ENCODE measurements around the gene UBE2F.
"Not testable (repeated sequence)": the region's sequence is repeated elsewhere in the genome, so short reads cannot be mapped to it uniquely, and the experiment has no call there.

UBE2F gene

DNA sequence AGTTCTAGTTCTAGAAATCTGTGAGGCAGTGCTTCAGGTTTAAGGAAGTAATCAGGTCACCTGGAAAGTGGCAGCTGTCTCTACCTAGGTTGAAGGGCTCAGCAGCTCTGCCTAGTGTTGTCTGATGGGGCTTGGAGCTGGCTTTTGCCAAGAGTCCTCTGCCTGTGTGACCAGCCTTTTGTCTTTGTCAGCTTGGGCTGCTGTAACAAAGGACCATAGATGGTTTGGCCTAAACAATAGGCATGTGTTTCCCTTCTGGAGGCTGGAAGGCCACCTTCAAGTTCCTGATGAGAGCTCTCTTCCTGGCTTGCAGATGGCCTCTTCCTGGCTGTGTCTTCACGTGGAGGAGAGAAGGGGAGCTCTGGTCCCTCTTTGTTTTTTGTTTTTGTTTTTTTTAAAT, 13.3 kb downstream of the UBE2F start:
- no peak for DNase-seq (ENCODE audit: insufficient read length, low spot score)
- no peak for FAIRE-seq
- TF ChIP-seq POLR2A (IDR thresholded peaks at IDR 0.05; ENCODE audit: low read depth, low read length): no peak

DNA sequence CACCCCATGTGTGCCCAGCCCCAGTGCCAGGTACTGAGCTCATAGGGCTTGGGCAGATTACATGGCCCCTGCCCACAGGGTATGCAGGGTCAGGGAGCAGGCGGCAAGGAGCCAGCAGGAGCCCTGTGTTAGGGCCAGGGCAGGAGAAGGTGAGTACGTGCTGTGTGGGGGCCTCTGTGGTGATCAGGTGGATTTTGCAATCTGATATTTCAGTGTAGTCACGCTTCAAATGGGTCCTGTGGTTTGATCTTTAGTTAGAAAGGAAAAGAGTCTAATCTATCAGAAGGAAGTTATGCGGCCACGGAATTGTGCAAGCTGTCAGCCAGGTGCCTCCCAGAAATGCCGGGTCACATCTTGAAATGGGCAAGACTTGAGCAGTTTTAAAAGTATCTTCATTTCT, 13.9 kb downstream of the UBE2F start:
- TF ChIP-seq POLR2A (IDR thresholded peaks at IDR 0.05; ENCODE audit: low read depth, low read length): no peak
- FAIRE-seq: no peak
- no peak for DNase-seq (ENCODE audit: insufficient read length, low spot score)

DNA sequence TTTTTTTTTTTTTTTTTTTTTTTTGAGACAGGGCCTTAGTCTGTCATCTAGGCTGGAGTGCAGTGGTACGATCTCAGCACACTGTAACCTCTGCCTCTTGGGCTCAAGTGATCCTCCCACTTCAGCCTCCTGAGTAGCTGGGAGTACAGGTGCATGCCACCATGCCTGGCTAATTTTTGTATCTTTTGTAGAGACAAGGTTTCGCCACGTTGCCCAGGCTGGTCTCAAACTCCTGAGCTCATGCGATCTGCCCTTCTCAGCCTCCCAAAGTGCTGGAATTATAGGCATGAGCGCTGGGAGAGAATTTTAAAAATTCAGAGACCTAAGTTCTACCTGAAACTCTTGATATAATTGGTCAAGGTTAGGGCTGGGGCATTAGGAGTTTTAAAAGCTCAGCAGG, 14.8 kb downstream of the UBE2F start:
- DNase-seq (ENCODE audit: insufficient read length, low spot score); FAIRE-seq: not testable (repeated sequence)

DNA sequence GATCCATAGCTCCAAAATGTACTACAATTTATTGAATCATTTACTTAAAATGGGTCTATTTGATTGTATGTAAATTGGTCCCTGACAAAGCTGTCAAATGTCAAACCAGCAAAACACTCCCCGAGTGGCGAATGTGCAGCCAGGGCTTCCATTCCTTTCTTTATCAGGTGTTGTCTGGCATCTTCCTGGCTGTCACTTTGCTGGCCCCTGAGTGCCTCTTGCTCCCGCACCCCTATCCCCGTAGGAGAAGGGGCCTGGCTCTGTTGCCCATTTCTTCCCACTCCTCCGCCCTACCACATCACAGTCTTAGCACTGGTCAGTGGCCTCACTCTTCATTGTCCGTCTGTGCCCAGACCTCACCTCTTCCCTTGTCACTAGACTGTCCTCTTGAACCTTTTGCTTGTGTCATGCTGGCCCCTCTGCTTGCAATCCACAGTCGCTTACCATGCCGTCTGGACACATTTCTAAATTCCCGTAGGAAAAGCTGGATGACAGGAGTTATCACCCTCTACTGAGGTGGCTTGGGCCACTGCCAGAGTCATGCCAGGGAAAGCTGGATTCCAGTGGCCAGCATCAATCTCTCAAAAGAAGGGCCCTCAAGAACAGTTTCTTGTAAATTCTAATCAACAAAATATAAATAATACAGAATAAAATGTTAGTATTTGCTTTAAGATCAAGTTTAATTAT, 15.4 kb downstream of the UBE2F start:
- no peak for TF ChIP-seq POLR2A (IDR thresholded peaks at IDR 0.05; ENCODE audit: low read depth, low read length)
- no peak for FAIRE-seq

DNA sequence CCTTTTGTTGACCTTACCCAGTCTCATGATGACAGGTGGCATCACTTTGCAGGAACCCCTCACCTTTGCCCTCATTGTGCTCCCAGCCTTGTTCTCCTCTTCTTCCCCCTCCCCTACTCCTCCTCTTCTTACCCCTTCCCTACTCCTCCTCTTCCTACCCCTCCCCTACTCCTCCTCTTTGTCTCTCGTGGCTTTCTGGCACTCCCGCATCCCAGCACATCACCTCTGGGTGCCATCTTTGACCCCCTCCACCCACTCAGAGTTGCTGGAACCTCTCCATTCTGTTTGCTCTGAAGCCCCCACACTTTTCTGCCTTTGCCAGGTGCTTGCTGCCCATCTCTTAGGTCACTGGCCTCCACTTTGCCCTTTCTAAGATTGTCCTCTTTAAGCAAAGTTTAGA, 17.1 kb downstream of the UBE2F start:
- DNase-seq (ENCODE audit: insufficient read length, low spot score) (no peak), FAIRE-seq (no peak)
- TF ChIP-seq POLR2A (IDR thresholded peaks at IDR 0.05; ENCODE audit: low read depth, low read length): no peak

More for the DNA sequence above, 15.4 kb downstream of the UBE2F start:
- no peak for DNase-seq (ENCODE audit: insufficient read length, low spot score)

DNA sequence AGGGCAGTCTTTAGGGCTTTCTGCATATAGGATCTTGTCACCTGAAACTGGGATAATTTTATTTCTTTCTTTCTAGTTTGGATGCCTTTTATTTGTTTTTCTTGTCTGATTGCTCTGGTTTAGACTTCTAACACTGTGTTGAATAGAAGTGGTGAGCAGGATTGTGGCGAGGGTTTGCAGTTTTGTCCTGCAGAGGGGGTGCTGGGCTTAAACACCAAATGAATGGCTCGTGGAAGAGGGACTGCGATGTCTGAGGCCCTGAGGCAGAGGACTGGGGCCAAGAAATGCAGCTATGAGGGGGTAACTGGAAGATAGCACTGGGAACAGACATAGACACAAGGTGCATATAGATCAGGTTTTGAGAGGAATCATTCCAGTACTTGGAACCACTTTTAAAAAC, 20.5 kb downstream of the UBE2F start:
- TF ChIP-seq POLR2A (IDR thresholded peaks at IDR 0.05; ENCODE audit: low read depth, low read length): no peak
- no peak for FAIRE-seq
- no peak for DNase-seq (ENCODE audit: insufficient read length, low spot score)

DNA sequence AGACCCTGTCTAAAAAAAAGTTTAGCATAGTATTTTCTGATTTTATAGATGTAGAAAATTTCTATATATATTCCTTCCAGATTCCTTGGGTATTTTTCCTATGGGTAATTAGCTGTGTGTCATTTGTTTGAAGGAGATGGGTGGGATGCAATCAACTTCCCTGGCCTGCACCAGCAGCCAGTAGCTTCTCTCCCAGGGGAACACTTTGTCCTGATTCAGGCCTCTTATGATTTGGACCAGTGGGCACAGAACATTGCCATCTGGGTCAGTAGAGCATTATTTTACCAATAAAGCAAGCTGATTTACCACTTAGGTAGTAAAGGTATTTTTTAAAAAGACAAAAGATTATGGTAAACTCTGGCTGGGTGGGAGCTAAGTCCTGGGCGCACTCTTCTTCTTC, 26.9 kb downstream of the UBE2F start:
- DNase-seq (ENCODE audit: insufficient read length, low spot score): no peak
- TF ChIP-seq POLR2A (IDR thresholded peaks at IDR 0.05; ENCODE audit: low read depth, low read length): no peak
- no peak for FAIRE-seq

DNA sequence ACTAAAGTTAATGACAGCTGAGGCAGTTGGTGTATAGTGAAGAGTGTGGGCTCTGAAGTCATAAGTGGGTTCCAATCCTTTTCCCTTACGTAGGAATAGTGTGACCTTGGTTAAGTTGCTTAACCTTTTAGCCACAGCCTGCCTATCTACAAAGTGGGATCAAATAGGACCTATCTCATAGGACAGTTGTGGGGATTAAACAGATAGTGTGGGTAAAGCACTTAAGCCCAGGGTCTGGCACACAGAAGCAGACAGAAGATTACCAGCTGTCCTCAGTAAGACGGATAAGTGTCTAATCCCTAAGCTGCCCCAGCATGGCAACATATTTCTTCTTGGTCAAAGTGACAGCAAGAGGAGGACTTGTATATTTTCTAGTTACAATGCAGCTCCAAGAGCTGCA, 28.2 kb downstream of the UBE2F start:
- no peak for DNase-seq (ENCODE audit: insufficient read length, low spot score)
- no peak for TF ChIP-seq POLR2A (IDR thresholded peaks at IDR 0.05; ENCODE audit: low read depth, low read length)
- FAIRE-seq: no peak

DNA sequence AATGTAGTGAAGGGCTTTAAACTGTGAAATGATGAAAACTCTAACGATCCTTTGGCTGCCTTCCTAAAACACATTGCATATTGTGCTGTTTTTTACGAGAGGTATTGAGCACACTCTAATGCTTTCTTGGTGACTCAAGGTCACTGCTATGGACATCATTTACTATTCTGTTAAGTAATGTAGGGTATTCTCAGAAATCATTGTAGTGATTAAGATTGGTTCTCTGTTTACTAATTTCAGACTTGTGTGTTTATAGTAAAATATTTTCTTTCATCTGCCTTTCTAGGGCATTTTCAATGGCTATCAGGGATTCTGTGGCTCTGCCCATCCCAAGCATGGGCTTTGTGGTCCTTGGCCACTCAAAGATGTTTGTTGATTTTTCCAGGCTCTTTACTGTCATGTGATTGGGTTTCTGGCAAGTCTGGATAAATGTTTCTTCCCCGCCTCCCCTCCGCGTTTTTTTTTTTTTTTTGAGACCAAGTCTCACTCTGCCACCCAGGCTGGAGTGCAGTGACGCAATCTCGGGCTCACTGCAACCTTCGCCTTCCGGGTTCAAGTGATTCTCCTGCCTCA, 29.3 kb downstream of the UBE2F start:
- TF ChIP-seq POLR2A (IDR thresholded peaks at IDR 0.05; ENCODE audit: low read depth, low read length): no peak
- FAIRE-seq: peak; percentile 95
- no peak for DNase-seq (ENCODE audit: insufficient read length, low spot score)

DNA sequence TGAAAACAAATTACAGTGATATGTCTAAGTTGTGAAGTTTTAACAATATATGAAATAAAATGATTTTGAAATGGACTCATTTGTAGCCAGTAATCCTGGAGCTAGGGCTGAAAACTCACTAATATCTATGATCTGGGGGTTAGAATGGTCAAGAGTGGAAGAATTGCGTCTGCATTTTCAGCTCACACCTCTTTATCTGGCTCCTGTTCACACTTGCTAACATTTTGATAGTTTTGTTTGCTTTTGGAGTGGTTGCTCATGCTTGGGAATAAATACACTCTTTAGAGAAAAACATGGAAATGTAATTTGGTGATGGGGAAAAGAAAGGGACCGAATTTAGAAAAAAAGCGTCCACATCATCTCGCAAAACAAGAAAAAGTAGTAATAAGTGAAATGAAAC, 30.7 kb downstream of the UBE2F start:
- DNase-seq (ENCODE audit: insufficient read length, low spot score) (no peak), FAIRE-seq (no peak)
- TF ChIP-seq POLR2A (IDR thresholded peaks at IDR 0.05; ENCODE audit: low read depth, low read length): no peak

DNA sequence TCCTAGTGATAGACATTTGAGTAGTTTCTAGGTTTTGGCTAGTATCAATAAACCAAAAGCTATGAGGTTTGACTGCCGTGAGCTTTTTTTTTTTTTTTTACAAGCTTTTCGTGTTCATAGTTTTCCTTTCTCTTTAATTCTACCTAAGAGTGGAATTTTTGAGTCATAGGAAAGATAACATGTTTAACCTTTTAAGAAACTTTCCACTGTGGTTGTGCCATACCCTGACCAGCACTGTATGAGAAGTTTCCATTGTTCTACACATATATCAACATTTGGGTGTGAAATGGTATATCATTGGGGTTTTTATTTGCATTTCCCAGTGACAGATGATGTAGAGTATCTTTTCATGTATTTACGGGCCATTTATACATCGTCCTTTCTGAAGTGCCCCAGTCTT, 31.7 kb downstream of the UBE2F start:
- FAIRE-seq (no peak), DNase-seq (ENCODE audit: insufficient read length, low spot score) (no peak)
- no peak for TF ChIP-seq POLR2A (IDR thresholded peaks at IDR 0.05; ENCODE audit: low read depth, low read length)

DNA sequence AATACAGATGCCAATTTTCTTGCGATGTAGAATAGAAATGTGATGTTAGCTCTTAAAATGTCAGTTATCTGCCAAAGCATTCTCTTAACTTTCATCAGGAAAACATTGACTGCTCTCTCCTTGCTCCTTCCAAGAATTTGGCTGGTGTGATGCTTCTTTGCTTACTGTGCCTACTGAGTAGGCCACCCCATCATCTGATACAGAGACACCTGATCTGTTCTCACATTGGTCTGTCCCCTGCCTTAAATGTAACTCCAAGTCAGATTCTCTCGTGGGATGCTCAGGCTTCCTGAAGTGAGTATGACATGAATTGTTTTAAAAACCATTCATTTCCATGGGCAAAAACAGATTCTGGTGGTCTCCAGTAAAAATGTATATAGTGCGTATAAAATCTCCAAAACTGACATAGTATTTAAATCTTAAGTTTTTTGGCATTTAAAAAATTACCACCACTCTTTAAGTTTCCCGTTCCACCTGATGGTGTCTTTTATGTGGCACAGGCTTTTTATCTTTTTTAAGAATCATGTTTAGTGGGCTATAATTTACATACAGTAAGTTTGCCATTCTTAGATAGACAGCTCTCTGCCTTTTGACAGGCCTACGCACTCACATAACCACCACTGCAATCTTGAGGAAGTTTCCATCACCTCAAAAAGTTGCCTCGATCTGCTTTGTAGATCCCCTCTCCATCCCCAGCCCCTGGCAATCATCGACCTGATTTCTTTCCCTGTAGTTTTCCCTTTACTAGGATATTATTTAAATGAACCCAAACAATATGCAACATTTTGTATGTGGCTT, 36.6 kb downstream of the UBE2F start:
- DNase-seq (ENCODE audit: insufficient read length, low spot score) (no peak), FAIRE-seq (no peak)
- no peak for TF ChIP-seq POLR2A (IDR thresholded peaks at IDR 0.05; ENCODE audit: low read depth, low read length)

DNA sequence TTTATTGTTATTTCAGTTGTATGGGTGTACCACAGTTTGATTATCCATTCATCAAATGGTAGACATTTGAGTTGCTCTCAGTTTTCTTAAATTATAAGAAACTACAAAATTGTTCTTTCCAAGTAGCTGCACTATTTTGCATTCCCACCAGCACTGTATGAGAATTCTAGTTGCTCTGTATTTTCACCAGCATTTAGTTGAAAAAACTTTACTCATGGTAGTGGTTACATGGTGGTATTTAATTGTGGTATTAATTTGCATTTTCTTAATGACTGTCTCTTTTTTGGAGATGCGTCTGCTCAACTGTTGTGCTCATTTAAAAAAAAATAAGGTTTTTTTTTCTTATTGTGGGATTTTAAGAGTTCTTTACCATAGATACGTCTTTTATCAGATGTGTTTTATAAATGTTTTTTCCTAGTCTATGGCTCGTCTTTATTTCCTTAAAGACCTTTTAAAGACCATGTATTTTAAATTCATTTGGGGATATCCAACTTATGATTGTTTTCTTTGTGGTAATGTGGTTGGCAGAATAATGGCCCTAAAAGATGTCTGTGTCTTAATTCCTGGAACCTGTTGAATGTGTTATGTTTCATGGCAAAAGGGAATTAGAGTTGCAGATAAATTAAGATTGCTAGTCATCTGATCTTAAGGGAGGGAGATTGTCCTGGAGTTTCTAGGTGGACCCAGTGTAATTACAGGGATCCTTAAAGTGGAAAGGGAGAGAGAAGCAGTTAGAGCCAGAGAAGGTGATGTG, 37.4 kb downstream of the UBE2F start:
- no peak for TF ChIP-seq POLR2A (IDR thresholded peaks at IDR 0.05; ENCODE audit: low read depth, low read length)
- DNase-seq (ENCODE audit: insufficient read length, low spot score): no peak
- no peak for FAIRE-seq

DNA sequence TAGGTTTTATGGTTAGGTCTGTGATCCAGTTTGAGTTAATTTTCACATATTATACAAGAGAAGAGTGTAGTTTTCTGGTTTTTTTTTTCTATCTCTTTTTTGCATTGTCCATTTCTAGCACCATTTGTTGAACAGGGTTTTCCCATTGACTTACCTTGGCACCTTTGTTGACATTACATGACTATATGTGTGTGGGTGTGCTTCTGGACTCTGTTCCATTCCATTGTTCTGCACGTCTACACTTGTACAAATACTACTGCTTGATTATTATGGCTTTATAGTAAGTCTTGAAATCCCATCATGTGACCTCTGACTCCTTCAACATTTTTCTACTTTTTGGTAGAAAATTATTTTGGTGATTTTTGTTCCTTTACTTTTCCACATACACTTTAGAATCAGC, 38.7 kb downstream of the UBE2F start:
- DNase-seq (ENCODE audit: insufficient read length, low spot score) (no peak), FAIRE-seq (no peak)
- TF ChIP-seq POLR2A (IDR thresholded peaks at IDR 0.05; ENCODE audit: low read depth, low read length): no peak

Data from H54 (cell line).